Measurements from ENCODE around the gene KCNQ4.
A peak's percentile ranks its signal among the peaks of the same experiment; 100 is the strongest.

Gene KCNQ4

DNA sequence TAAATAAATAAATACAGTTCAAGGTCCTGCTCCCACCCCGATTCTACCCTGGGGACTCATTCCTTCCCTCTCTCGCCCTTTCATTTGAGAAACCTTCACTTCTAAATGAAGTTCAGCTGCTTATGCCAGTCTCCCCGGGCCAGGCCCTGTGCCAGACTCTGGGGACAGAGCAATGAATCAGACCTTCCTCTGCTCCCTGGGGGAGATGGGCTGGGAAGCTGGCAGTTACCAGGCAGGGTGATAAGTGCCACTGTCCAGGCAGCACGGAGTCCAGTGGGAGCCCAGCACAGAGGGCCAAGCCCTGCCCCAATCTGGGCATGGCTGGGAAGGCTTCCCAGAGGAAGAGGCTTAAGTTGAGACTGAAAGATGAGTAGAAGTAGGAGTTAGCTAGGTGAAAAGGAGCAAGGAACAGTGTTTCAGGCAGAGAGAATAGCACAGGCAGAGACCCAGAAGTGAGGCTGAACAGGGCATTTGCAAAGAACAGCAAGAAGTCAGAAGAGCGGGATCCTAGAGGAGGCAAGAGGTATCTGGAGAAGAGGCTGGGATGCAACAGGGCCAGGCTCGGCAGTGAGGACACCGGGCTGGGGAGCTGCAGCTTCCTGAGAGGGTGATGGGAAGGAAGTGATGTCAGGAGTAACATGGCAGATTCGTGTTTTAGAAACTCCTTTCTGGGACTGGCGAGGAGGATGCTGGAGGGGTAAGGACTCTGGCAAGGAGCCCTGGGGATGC is 13.5 kb downstream of the KCNQ4 start:
- DNase-seq, result no peak

DNA sequence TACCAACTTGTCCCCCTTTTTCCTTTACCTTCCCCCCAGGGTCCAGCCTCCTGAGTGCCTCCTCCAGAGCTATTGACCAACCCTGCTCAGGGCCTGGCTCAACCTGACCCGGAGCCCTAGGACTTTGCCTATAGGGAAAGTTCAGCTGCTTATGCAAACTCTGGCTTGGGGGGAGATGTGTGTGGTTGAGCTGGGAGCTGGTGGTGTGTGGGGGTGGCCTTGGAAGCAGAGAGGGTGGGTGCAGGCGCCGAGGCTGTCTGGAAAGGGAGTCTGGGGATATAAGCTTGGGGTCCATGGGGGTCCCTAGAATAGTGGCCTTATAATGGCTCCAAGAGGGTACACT is 14.1 kb downstream of the KCNQ4 start:
- DNase-seq, result no peak

DNA sequence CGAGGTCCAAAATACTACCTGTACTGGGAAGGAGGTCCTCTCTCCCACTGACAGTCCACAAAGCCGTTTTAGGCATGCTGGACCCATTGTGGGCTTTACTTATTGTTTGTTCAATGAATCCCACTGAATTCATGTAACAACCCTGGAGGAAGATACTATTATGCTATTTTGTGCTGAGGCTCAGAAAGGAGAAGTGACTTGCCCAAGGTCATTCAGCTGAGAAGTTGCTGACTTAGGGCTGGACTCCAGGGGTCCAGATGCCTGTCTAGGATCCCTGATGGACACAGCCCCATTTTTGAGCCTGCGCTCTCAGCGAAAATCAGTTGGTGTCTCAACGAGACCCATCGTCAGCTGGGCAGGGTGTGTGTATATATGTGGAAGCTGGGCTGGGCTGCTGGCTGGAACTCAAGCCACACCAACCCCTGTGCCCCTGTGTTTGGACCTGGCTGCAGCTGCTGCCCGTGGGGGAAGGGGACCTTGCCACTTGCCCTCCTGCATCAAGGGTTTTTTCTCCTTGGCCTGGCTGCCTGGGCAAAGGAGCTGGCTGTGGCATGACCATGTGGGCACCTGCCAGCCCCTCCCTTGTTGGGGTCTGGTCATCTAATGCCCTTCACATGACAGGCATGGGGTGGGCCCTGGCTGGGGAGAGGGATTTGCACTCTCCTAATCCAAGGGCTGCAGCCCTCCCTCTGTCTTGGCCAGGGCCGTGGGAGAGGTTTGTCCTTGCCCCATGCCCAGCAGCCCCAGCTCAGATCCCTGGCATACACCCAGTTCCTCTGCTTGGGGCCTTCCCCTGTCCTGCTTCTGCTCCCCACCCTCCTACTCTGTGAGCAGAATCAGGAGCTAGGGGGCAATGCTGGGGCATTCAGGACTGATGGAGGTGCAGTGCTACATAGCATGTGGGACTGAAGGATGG is 15.0 kb downstream of the KCNQ4 start:
- no peak for DNase-seq

DNA sequence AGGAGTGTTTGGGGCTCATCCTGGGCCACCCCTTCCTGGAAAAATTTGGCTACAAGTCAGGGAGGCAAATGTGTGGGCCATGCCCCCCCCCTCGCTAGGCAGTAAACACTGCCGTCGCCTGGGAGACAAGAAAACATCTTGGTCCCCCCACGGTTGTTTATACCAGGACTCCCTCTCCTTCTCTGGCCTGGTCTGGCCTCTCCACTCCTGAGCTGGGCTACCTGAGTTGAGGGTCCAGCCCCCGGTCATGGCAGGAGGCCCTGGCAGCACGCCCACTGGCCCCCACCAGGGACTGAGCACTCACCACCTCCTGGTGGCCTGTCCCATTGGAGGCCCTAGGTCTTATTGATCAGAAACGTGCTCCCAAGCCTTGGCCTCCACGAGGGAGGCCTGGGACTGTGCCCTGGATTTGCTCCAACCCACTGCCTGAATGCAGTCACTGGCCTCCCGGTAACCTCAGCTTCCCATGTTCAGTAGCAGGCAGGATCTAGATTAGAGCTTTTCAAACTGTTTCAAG is 15.8 kb downstream of the KCNQ4 start:
- DNase-seq, result peak; percentile 19

DNA sequence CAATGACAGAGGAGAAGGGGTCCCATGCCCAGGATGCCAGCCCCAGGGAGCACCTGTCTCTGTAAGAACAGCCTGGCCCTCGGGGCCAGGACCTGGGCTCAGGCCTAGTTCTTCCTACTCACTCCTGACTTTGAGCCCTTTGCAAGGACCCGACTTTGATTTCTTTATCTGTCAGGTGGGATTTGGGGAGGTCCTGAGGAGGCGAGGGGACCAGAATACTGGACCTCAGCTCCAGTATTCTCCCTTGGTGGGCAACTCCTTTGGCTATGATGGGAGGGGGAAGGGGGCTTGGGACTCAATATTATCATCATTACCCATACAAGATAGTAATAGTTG is 18.1 kb downstream of the KCNQ4 start:
- no peak for DNase-seq

DNA sequence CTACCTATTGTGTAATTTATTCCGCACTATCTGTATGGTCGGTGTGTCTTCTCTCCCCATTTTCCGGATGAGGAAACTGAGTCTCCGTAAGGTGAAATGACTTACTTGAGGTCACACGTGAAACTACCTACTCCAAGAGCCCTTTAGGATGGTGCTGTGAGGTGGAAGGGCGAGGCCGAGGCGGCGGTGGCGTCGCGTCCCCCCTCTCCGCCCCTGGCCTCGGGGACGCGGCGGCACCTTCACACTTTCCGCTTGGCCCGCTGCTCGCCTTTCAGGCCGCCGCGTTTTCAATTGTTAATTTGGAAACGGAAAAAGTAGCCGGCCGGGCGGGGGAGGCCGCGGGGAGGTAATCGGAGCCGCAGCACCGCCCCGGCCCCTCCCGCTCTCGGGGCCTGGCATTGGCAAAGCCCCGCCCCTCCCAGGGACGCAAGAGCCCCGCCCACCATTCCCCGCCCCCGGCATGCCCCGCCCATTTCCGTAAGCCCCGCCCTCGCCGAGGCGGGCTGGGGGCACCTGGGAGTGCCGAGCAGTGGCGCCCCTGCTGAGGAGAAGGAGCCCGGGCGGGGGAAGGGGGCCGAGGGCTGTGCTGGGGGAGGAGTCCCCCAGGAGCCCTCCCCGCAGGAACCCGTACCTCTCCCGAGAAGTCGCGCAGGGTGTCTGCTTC is 18.6 kb downstream of the KCNQ4 start:
- DNase-seq, result peak; percentile 77

DNA sequence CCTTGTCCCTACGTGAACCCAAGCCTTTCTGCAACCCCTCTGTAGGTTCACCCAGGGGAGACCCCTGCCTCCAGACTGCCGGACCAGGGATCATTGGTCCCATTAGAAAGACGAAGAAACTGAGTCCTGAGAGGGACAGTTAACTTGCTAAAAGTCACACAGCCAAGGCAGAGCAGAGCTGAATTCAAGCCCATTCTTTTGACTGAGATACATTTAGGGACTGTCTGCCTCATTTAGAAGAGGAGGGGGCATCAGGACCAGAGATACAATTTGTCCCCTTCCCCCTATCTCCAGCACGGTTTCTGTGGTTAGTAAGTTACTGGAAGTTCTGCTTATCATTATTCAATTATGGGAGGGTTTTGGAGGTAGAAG is 19.1 kb downstream of the KCNQ4 start:
- no peak for DNase-seq

DNA sequence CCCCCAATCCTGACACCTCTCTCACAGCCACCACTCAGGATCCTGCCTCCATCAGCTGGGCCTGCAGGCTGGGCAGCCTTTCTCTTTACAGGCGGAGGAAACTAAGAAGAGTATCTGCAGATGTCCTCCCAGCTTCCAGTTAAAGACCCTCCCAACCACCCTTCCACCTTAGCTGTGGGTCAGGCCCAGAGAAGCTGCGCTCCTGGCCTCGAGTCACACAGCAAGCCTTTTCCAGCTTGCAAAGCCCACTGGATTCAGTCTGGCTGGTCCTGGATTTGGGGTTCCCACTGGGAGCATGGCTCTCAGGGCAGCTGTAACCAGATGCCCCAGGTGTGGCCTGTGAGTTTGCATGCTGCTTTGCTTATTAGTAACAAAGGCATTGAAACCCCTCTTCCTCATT is 19.9 kb downstream of the KCNQ4 start:
- no peak for DNase-seq

DNA sequence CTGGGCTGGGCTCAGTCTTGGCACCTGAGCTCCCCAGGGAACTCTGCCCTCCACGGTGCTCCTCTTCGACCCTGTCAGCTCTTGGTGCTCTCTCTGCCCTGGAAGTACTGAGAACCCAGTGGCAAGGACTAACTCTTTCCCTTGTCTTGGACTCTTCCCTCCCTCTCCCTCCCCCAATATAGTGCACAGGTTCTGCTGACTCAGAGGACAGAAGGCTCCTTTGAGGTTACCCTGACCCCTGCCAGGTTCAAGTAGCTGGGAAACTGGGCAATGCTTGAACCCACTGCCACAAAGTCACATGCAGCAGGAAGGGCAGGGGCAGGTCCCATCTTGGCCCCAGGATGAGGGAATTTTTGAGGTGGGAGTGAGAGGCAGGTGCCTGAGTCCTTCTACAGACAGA is 20.3 kb downstream of the KCNQ4 start:
- no peak for DNase-seq

DNA sequence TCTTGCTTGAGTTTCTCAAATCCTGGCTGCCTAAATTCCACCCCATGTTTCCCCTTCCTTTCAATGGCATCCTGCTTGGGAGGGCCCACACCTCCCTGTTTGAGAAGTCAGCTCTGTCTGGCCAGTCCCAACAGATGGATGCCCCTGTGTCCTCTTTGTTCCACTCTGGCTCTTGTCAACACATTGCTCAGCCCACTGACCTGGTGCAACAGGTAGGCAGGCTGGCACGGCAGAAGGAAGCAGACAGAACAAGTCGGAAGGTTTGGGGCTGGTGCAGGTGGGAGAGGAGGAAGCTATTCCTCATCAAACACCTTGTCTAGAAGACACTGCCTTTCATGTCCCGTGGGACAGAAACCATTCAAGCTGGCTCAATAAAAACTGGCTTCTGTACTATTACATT is 22.7 kb downstream of the KCNQ4 start:
- DNase-seq, result no peak

DNA sequence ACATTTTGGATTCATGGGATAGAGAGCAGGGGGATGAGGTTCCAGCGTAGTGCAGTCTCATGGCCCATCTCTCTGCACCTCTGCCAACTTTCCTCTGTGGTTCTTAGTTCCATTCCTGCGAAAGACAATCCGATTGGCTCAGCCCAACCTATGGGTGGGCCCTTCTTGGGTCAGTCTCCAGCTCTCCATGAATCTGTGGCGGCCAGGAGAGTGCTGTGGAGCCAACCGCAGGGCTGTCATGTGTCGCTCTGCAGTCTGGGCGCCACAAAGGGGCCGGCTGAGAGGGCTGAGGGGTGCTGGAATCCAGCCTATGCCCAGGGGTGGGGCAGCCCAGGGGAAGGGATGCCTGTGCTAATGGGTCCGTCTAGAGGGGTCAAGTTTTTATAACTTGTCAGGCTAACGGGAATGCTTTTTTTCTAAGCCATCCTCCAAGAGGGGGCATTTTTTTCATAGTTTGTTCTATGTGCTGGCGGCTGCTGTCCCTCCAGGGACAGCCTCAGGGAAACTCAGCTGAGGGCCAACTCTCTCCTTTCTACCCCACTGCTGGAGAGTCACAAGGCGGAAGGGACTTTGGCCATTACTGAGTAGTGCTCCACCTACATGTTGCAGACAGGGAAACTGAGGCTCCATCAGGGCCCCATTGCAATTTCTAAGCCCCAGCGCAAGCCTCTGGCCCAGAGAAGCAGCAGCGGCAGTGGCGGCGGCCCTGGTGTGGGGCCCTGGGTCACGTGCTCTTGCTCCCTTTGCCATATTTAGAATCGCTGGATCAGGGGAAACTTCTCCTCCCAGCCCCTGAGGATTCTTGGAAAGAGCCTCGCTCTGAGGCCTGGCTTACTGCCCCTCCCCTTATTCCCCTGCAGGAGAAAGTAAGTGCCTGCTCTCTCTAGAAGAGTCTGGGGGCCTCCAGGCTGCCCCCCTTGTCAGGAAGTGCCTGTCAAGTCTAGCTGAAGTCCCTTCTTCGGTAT is 23.4 kb downstream of the KCNQ4 start:
- DNase-seq, result no peak

DNA sequence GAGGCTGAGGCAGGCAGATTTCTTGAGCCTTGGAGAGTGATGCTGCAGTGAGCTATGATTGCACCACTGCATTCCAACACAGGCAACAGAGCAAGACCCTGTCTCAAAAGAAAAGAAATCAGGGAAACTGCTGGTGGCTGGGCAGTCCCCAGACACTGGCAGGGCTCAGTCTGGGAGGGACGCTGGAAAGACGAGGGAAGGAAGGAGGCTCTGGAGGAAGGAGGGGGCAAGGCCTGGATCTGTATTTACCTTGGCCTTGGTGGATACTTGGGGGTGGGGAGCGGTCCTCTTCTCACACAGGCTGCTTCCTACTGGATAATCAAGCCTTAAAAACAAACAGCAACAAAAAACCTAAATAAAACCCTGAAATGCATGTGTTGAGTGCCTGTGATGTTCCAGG is 24.4 kb downstream of the KCNQ4 start:
- DNase-seq, result no peak

DNA sequence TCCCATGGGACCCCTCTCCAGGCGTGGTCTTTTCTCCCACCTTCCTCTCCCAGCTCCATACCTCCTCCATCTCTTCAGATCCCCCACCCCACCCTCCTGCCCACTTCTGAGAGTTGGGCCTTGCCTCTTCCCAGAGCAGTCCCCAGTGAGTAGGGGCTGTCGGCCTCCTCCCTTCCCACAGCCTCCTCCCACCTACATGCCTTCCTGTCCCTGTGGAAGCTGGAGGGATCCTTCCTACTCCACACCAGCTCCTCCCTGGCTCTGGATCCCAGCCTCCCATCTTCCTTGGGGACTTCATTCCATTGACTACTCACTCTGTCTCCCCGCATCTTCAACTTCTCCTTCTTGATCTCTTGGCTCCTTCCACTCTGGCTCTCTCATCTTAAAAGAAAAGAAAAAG is 24.9 kb downstream of the KCNQ4 start:
- DNase-seq, result no peak

DNA sequence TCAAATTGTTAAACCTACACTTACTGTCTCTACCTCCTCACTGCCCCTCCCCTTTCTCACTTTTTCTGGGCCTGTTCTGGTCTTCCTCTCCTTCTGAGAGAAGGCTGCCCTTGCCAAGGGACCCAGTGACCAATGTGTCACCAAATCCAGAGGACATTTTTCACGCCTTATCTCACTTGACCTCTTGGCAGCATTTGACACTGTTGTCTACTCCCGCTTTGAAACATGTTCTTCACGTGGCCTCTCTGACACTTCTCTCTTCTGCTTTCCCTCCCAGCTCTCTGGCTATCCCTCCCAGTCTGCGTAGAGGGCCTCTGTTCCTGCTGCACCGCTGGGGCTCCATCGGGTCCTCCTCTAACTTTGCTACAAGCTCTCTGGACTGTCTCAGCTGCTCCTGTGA is 25.3 kb downstream of the KCNQ4 start:
- no peak for DNase-seq

DNA sequence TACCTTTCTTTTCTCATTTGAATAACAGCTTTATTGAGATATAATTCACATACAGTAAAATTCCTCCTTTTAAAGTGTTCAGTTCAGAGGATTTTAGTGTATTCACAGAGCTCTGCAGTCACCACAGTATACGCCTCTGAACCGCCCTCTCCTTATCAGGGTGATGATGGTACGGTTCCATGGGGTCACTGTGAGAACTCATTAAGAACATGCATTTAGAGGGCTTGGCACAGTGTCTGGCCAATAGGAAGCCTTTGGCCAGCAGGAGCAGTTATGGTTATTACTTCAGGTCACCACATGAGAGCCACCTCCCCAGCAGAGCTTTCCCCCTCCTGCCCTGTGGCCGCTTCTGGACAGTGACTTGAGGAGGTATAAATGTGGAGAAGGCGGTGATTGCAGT is 27.3 kb downstream of the KCNQ4 start:
- DNase-seq, result no peak

DNA sequence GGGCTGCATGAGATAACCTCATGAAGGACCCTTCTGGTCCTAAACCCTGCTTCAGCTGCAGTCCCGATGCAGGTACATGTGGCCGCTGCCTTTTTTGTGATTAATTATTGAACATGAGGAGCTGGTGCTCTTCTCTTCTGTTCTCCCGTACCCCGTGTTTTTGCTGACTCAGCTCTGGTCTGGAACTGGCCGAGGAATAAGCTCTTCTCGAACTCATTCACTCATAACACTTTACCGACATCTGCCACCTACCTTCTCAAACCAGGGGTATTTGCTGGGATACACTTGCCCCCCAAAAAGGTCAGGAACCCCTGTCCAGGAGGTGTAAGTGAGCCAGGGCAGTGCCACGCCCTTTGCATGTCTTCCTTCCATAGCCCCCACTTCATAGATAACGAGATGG is 31.8 kb downstream of the KCNQ4 start:
- no peak for DNase-seq

DNA sequence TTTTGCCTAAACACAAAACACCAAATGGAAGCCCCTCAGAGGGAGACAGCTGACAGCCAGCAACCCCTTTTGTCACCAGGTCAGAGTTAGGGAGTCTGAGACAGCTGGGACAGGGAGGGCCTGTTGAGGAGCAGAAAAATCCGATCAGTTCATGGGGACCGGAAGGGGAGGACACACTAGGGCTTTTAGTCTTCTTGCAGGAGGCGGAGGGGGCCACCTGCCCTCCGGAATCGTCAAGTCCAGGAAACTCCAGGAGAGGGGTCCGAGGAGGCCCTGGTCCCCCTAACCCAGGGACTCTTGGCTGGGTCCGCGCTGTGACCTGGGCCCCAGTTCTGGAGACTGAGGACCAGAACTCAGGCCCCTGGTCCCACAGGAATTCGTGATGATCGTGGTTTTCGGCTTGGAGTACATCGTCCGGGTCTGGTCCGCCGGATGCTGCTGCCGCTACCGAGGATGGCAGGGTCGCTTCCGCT is 34.2 kb downstream of the KCNQ4 start:
- no peak for DNase-seq

DNA sequence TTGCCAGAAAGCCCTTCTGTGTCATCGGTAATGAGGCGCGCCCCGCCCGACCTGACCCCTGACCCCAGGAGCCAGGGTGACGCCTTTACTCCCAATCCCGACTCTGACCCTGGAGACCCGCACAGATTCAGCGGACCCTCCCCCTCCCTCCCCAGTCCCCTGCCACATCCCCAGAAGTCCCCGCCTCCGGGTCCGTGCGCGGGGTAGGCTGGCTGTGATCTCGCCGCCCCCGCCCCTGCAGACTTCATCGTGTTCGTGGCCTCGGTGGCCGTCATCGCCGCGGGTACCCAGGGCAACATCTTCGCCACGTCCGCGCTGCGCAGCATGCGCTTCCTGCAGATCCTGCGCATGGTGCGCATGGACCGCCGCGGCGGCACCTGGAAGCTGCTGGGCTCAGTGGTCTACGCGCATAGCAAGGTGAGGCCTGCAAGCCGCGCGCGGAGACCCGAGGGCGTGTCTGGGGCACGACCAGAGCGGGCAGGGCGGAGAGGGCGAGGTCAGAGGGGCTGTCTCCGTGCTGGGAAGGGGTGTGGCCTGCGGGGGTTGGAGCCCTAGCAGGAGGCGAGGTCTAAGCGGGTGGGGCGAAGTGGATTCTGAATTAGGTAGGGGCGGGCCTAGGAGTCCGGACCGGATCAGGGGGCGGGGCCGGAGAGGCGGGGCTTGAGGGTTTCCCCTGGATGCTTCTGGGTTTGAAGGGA is 34.8 kb downstream of the KCNQ4 start:
- peak; percentile 25 for DNase-seq

DNA sequence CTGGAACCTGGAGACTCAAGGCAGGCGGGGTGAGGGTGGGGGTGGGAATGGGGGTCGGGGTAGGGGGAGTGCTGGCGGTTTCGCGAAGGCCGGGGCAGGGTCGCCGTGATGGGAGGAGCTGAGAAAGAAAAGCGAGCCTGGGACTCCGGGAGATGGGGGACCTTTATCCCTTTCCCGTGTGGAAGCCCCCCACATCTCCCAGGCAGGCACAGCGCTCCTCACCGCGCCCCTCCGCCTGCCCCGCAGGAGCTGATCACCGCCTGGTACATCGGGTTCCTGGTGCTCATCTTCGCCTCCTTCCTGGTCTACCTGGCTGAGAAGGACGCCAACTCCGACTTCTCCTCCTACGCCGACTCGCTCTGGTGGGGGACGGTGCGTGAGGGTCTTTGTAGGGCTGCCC is 35.5 kb downstream of the KCNQ4 start:
- DNase-seq, result no peak

DNA sequence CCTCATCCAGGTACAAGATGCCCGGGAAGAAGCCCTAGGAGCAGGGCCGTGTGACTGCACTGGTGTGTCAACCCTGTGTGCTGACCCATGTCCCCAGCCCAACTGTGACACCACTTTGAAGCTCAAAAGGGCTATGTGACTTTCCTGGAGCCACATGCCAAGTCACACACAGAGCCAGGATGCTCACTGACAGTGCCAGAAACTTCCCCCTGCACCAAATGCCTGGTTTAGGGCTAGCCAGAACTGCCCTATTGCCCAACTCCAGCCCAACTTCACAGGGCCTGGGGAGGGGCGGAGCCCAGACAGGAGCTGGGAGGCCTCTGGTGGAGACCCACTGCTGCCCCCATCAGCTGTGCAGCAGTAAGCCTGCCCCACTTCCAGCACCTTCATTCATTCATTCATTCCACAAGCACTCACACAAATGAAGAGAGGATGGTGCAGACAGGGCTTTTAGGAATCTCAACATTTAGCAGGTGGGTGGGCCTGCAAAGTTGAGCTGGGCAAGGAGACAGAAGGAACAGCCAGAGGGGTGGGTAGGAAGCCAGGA is 36.7 kb downstream of the KCNQ4 start:
- DNase-seq, result no peak

DNA sequence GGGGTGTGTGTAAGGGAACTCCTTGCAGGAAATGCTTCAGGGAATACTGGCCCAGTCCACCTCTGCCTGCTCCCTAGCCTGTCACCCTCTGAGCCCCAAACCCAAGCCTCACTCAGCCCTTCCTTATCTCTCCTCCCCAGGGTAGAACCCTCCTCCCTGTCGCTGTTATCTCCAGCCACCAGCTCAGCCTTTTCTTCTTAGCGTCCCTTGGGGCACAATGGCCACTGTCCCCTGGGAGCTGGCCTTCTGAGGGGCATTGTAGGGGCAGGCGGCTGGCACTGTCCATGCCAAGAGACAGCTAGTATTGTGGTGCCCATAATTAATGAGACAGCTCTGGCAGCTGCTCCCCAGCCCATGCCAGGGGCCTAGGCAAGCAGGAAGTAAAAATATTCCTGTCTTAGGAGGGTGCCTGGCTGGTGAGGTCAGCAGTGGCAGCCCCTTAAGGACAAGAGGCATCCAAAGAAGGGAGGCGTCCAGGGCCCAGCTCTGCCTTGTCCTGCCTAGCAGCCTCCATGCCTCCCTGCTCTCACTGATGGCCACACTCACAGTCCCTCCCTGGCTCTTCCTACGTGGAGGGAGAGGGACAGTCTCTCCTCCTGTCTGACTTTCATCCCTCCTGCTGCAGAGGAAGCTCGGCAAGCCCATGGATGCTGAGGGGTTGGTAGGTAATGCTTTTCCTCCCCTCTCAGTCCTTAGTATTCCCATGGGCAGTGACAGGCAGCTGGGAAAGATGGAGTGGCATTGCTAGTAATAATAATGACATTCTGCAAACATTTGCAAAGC is 37.5 kb downstream of the KCNQ4 start:
- no peak for DNase-seq
